HG03025 (cell line): Measurements from ENCODE around the gene AKNA.
A peak's percentile ranks its signal among the peaks of the same experiment; 100 is the strongest.

Source experiments
- ATAC-seq: cut with Tn5 transposase; IDR thresholded peaks from one replicate; pipeline ENCODE4 v1.9.1; 2021; ENCODE audit warnings: mild to moderate bottlenecking, moderate library complexity; ENCODE audit not compliant: unreplicated experiment, low FRiP score

The AKNA gene

GRCh38 chr9:114418053-114418452, 30.3 kb upstream of the AKNA start:
- ATAC-seq, result no peak

GRCh38 chr9:114417511-114417910, 29.7 kb upstream of the AKNA start:
- ATAC-seq, result no peak

GRCh38 chr9:114416906-114417305, 29.1 kb upstream of the AKNA start:
- no peak for ATAC-seq

- ATAC-seq, result no peak
Measured at GRCh38 chr9:114416290-114416689, 28.5 kb upstream of the AKNA start.

- ATAC-seq, result no peak
Measured at GRCh38 chr9:114414346-114414745, 26.6 kb upstream of the AKNA start.

- ATAC-seq, result no peak
Measured at GRCh38 chr9:114413861-114414301, 26.1 kb upstream of the AKNA start.

- no peak for ATAC-seq
Measured at GRCh38 chr9:114412048-114412683, 24.4 kb upstream of the AKNA start.

GRCh38 chr9:114411452-114411851, 23.7 kb upstream of the AKNA start:
- no peak for ATAC-seq

- ATAC-seq, result no peak
Measured at GRCh38 chr9:114410910-114411309, 23.1 kb upstream of the AKNA start.

GRCh38 chr9:114409842-114410241, 22.1 kb upstream of the AKNA start:
- ATAC-seq, result no peak

GRCh38 chr9:114409103-114409780, 21.5 kb upstream of the AKNA start:
- ATAC-seq, result no peak

- no peak for ATAC-seq
Measured at GRCh38 chr9:114408645-114409044, 20.9 kb upstream of the AKNA start.

GRCh38 chr9:114407889-114408288, 20.1 kb upstream of the AKNA start:
- no peak for ATAC-seq

GRCh38 chr9:114406441-114406840, 18.7 kb upstream of the AKNA start:
- no peak for ATAC-seq

GRCh38 chr9:114405294-114406034, 17.7 kb upstream of the AKNA start:
- peak; percentile 57 for ATAC-seq

- ATAC-seq, result no peak
Measured at GRCh38 chr9:114404531-114404930, 16.7 kb upstream of the AKNA start.

GRCh38 chr9:114403153-114403756, 15.5 kb upstream of the AKNA start:
- ATAC-seq, result no peak

- ATAC-seq, result no peak
Measured at GRCh38 chr9:114401344-114401743, 13.6 kb upstream of the AKNA start.

GRCh38 chr9:114400772-114401171, 13.0 kb upstream of the AKNA start:
- ATAC-seq, result no peak

- ATAC-seq, result no peak
Measured at GRCh38 chr9:114400219-114400618, 12.4 kb upstream of the AKNA start.

- ATAC-seq, result no peak
Measured at GRCh38 chr9:114399381-114399780, 11.6 kb upstream of the AKNA start.
